Stimulated activated CD4-positive, alpha-beta T cell treated with anti-CD3 and anti-CD28 coated beads, Interleukin-1b, Interleukin-23, amount 100 ng/mL, for 24 hours (primary cell): ENCODE measurements around the gene SLC16A8.

Experiments used
- DNase-seq, 4 experiments: peaks; one replicate each; pipeline ENCODE4 v3.0.0-alpha.2; 2020; ENCODE audit warnings: low read depth in 4 of 4, low spot score in 1 of 4

SLC16A8 gene

GRCh38 chr22:38112381-38112780 is 28.4 kb upstream of the SLC16A8 start:
- DNase-seq = no peak

- no peak for DNase-seq
These were observed 28.0 kb upstream of the SLC16A8 start for GRCh38 chr22:38111925-38112355.

GRCh38 chr22:38110863-38111852 is 27.2 kb upstream of the SLC16A8 start:
- no peak for DNase-seq

- DNase-seq = no peak
These were observed 26.3 kb upstream of the SLC16A8 start, which contains the start of gene BAIAP2L2 for GRCh38 chr22:38110008-38110862. TSS of gene BAIAP2L2 (minus strand) at chr22:38110684. CDS start at chr22:38110525, 159 bp downstream.

- DNase-seq = no peak
These were observed 25.5 kb upstream of the SLC16A8 start for GRCh38 chr22:38109371-38110001.

GRCh38 chr22:38108561-38109319 is 24.8 kb upstream of the SLC16A8 start:
- DNase-seq = no peak

- no peak for DNase-seq
These were observed 23.9 kb upstream of the SLC16A8 start for GRCh38 chr22:38107692-38108515.

- DNase-seq = no peak
These were observed 23.0 kb upstream of the SLC16A8 start for GRCh38 chr22:38106814-38107578.

- DNase-seq = no peak
These were observed 20.1 kb upstream of the SLC16A8 start for GRCh38 chr22:38104084-38104483.

GRCh38 chr22:38103641-38104040 is 19.7 kb upstream of the SLC16A8 start:
- DNase-seq = no peak

- no peak for DNase-seq
These were observed 14.6 kb upstream of the SLC16A8 start for GRCh38 chr22:38098410-38099249.

GRCh38 chr22:38097557-38098409 is 13.8 kb upstream of the SLC16A8 start:
- no peak for DNase-seq

- no peak for DNase-seq
These were observed 13.1 kb upstream of the SLC16A8 start for GRCh38 chr22:38097058-38097457.

GRCh38 chr22:38089474-38089851 is 5.5 kb upstream of the SLC16A8 start:
- no peak for DNase-seq

- DNase-seq = no peak
These were observed 4.9 kb upstream of the SLC16A8 start for GRCh38 chr22:38088629-38089473.

GRCh38 chr22:38087855-38088254 is 3.9 kb upstream of the SLC16A8 start:
- DNase-seq = no peak
